Cardiac muscle cell (in vitro differentiated cells and primary cell): Measurements from ENCODE around the gene CACNA1S. TPM values are rescaled to one million over a fixed set of nuclear protein-coding genes. Genes with fewer than 3 reads are reported as not detected.

ENCODE experiments used
- DNase-seq, 2 donors: peaks; one replicate each; pipeline versions ENCODE4 v3.0.0 to v3.0.0-alpha.2; 2010 to 2017; ENCODE audit warnings: low read depth in 1 of 2, low spot score in 1 of 2
- H3K27ac ChIP-seq: fragments of 200-600 bp; sonication (generic); 2 replicates; pipeline ENCODE4 v1.5.1; 2016
- H3K27me3 ChIP-seq: fragments of 200-600 bp; sonication (generic); 2 replicates; pipeline ENCODE4 v1.6.0; 2016; ENCODE audit warnings: control low read depth
- H3K36me3 ChIP-seq: fragments of 200-600 bp; sonication (generic); 2 replicates; pipeline ENCODE4 v1.5.1; 2016; ENCODE audit warnings: control low read depth
- H3K4me1 ChIP-seq: fragments of 200-600 bp; sonication (generic); 2 replicates; pipeline ENCODE4 v1.8.1; 2017; ENCODE audit warnings: low read depth, mild to moderate bottlenecking, mixed run types
- H3K4me3 ChIP-seq: fragments of 200-600 bp; sonication (generic); 2 replicates; pipeline ENCODE4 v1.5.1; 2016; ENCODE audit warnings: mild to moderate bottlenecking
- H3K9me3 ChIP-seq: fragments of 200-600 bp; sonication (generic); 2 replicates; pipeline ENCODE4 v1.5.1; 2017; ENCODE audit warnings: low read depth, mild to moderate bottlenecking, control low read depth
- polyA plus RNA-seq: library from polyadenylated mRNA; unstranded; fragments of >200 nt; fragmentation: Nextera tagmentation; extraction: Ambion mirVana; gene quantifications from 2 replicates; pipeline ENCODE4 v1.2.1, GENCODE V29; 2016
- total RNA-seq: library from RNA; depleted of rRNA; stranded (reverse); fragments of >200 nt; gene quantifications from 2 replicates; pipeline ENCODE4 v1.2.3, GENCODE V29; 2016
- TF ChIP-seq, protein P1 (sequence below): IDR thresholded peaks from 2 replicates; pipeline ENCODE4 v1.5.1; 2012; ENCODE audit warnings: low read depth, mild to moderate bottlenecking, low read length

CACNA1S gene
- total and polyA plus RNA-seq, 2 experiments from 2014 or later = 0.30 TPM; not detected in 1

DNA sequence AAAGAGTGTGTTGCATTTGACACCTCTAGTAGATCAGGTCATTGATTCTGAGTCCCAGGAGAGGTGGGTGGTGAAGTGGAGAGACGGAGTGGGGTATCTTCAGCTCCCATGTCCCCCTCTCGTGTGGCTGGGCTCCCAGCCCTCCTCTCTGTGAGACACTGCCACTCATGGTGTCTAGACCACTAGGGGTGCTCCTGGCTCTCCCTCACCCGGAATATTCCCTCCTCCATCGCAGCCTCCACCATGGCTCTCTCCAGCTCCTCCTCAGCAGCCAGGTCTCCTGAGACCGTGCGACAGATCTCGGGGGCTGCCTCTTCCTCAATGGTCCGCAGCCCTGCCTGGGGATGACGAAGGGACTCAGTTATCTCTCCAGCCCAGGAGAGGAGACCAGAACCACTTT, 68.1 kb downstream of the CACNA1S start:
- Histone ChIP-seq H3K27ac (no peak overlapping the region), H3K4me3 (no peak overlapping the region), H3K9me3 (no peaks in the 10 kb centered on the region), H3K27me3 (no peaks in the 10 kb centered on the region), H3K4me1 (no peaks in the 10 kb centered on the region), H3K36me3 (no peaks in the 10 kb centered on the region)
- TF ChIP-seq, protein P1, sequence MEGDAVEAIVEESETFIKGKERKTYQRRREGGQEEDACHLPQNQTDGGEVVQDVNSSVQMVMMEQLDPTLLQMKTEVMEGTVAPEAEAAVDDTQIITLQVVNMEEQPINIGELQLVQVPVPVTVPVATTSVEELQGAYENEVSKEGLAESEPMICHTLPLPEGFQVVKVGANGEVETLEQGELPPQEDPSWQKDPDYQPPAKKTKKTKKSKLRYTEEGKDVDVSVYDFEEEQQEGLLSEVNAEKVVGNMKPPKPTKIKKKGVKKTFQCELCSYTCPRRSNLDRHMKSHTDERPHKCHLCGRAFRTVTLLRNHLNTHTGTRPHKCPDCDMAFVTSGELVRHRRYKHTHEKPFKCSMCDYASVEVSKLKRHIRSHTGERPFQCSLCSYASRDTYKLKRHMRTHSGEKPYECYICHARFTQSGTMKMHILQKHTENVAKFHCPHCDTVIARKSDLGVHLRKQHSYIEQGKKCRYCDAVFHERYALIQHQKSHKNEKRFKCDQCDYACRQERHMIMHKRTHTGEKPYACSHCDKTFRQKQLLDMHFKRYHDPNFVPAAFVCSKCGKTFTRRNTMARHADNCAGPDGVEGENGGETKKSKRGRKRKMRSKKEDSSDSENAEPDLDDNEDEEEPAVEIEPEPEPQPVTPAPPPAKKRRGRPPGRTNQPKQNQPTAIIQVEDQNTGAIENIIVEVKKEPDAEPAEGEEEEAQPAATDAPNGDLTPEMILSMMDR = no peak
- no peak for DNase-seq

DNA sequence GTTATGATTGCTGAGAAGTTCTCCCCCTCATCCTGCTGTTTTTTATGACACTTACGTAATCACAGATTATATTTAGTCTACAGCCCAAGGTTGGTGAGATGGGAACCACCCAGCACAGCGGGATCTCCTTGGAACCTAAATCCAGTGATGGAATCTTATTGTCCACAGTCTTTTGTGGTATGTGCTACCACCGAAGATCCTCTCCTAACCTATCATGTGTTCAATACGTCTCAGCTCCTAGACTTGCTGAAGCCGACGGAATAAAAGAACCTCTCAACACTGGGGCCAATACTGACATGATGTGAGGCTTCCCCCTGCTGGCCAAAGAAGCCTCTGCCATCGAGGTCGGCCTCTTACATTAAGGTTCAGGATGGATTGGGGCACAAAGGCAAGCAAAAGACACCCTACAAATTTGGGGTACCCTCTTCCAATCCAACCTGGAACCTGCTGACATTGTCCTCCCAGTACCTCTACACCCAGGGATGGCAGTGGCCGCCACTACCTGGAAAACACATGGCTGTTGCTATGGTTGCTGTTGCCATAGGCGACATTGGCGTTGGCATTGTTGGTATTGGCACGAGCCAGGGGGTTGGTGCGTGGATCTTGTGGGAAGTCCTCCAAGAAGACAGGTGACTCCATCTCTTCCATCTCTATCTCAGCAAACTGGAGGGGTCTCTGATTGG, 69.3 kb downstream of the CACNA1S start:
- Histone ChIP-seq H3K4me3 (no peak overlapping the region), H3K36me3 (no peaks in the 10 kb centered on the region), H3K27ac (no peak overlapping the region), H3K9me3 (no peaks in the 10 kb centered on the region), H3K4me1 (no peaks in the 10 kb centered on the region), H3K27me3 (no peaks in the 10 kb centered on the region)
- DNase-seq = peak; percentile 74 to 86
- TF ChIP-seq, protein P1 = peak; percentile 93

DNA sequence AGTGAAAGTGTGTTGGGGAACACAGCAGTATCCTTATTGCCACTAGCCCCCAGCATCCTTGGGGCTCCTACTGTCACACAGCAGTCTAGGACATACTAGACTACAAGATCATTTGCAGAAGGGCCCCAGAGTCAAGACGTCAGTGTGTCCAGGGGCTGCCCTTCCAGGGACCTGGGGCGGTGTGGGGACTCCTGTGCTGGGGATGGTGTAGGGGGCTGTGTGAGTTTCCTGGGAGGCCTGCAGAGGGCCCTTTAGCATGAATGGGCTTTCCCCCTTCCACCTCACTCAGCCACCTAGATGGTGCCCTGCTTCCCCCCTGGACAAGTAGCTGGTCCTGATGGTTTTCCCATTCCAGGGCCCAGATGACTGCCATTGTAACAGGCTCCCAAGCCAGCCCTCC, 71.2 kb downstream of the CACNA1S start:
- DNase-seq = no peak
- no peaks in the 10 kb centered on the region for H3K9me3 ChIP-seq
- no peaks in the 10 kb centered on the region for H3K36me3 ChIP-seq
- no peaks in the 10 kb centered on the region for H3K27me3 ChIP-seq
- no peak overlapping the region for H3K27ac ChIP-seq
- TF ChIP-seq, protein P1 = no peak
- no peaks in the 10 kb centered on the region for H3K4me1 ChIP-seq
- H3K4me3 ChIP-seq = no peak overlapping the region

DNA sequence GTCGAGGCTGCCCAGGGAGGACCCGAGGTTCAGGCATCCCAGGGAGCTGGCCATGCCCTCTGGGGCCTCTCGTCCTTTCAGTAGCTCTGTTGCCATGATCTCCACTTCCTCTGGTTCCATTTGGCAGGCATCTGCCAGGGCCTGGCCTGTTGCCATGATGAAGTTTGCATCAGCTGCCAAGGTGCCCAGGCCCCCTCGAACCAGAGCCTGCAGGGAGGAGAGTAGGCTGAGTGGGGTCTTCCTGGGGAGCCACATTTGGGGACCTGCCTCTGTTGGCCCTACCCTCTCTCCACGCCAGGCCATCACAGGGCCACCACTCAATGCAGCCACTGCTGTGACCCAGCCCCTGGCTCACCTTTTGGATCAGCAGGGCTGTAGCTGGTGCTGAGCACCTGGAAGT, 72.3 kb downstream of the CACNA1S start:
- Histone ChIP-seq H3K4me3 (no peak overlapping the region), H3K4me1 (no peaks in the 10 kb centered on the region), H3K36me3 (no peaks in the 10 kb centered on the region), H3K27me3 (no peaks in the 10 kb centered on the region), H3K9me3 (no peaks in the 10 kb centered on the region), H3K27ac (no peak overlapping the region)
- DNase-seq = no peak
- TF ChIP-seq, protein P1 = no peak

DNA sequence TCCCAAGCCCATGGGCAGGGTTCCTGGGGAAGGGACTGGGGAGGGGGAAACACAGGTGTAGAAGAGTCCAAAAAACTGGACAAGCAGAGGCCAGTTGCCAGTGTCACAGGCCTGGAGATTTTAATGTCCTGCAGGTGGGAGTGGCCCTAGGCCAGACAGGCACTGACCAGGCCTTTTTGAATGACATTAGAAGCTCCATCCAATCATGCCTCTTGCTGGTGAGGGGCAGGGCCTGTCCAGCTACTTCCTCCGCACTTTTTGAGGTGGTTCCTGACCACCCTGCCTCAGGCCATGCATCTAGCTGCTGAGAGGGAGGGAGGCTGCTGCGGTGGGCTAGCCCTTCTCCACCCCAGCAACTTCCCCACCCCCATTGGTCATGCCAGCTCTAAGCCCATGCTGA, 72.8 kb downstream of the CACNA1S start:
- Histone ChIP-seq H3K9me3 (no peaks in the 10 kb centered on the region), H3K4me1 (no peaks in the 10 kb centered on the region), H3K27me3 (no peaks in the 10 kb centered on the region), H3K36me3 (no peaks in the 10 kb centered on the region), H3K4me3 (no peak overlapping the region), H3K27ac (no peak overlapping the region)
- TF ChIP-seq, protein P1 = no peak
- DNase-seq = no peak
